ENCODE data around the gene CBS.
"Not testable (repeated sequence)": the region's sequence is repeated elsewhere in the genome, so short reads cannot be mapped to it uniquely, and the experiment has no call there.

Gene CBS

GRCh38 chr21:43075170-43076022 lies at the start of gene CBS:
TSS of gene CBS (minus strand) at chr21:43075835. CDS start at chr21:43072193, 3,642 bp downstream.
- H3K4me3 ChIP-seq (ENCODE audit: low read length), result not testable (repeated sequence)

GRCh38 chr21:43115956-43116355 lies 40.3 kb upstream of the CBS start:
- not testable (repeated sequence) for H3K27me3 ChIP-seq (ENCODE audit: control insufficient read depth, insufficient read depth, low read length); H3K27ac ChIP-seq (ENCODE audit: low read depth, low read length); H3K4me1 ChIP-seq (ENCODE audit: control insufficient read depth, insufficient read depth, low read length); H3K9ac ChIP-seq (ENCODE audit: low read length); H3K4me3 ChIP-seq (ENCODE audit: low read length); H3K36me3 ChIP-seq (ENCODE audit: control insufficient read depth, insufficient read depth, low read length)

More at GRCh38 chr21:43075170-43076022, at the start of gene CBS:
- H3K36me3 ChIP-seq (ENCODE audit: control insufficient read depth, insufficient read depth, low read length); H3K4me1 ChIP-seq (ENCODE audit: control insufficient read depth, insufficient read depth, low read length); H3K9ac ChIP-seq (ENCODE audit: low read length); H3K27ac ChIP-seq (ENCODE audit: low read depth, low read length); H3K27me3 ChIP-seq (ENCODE audit: control insufficient read depth, insufficient read depth, low read length): not testable (repeated sequence)

GRCh38 chr21:43114483-43114882 lies 38.8 kb upstream of the CBS start:
- H3K9ac ChIP-seq (ENCODE audit: low read length); H3K27ac ChIP-seq (ENCODE audit: low read depth, low read length); H3K27me3 ChIP-seq (ENCODE audit: control insufficient read depth, insufficient read depth, low read length); H3K36me3 ChIP-seq (ENCODE audit: control insufficient read depth, insufficient read depth, low read length); H3K4me3 ChIP-seq (ENCODE audit: low read length); H3K4me1 ChIP-seq (ENCODE audit: control insufficient read depth, insufficient read depth, low read length): not testable (repeated sequence)

GRCh38 chr21:43109006-43109405 lies 33.4 kb upstream of the CBS start:
- not testable (repeated sequence) for H3K9ac ChIP-seq (ENCODE audit: low read length); H3K4me1 ChIP-seq (ENCODE audit: control insufficient read depth, insufficient read depth, low read length); H3K27me3 ChIP-seq (ENCODE audit: control insufficient read depth, insufficient read depth, low read length); H3K36me3 ChIP-seq (ENCODE audit: control insufficient read depth, insufficient read depth, low read length); H3K4me3 ChIP-seq (ENCODE audit: low read length); H3K27ac ChIP-seq (ENCODE audit: low read depth, low read length)

GRCh38 chr21:43108177-43108576 lies 32.5 kb upstream of the CBS start:
- not testable (repeated sequence) for H3K36me3 ChIP-seq (ENCODE audit: control insufficient read depth, insufficient read depth, low read length); H3K27ac ChIP-seq (ENCODE audit: low read depth, low read length); H3K9ac ChIP-seq (ENCODE audit: low read length); H3K4me1 ChIP-seq (ENCODE audit: control insufficient read depth, insufficient read depth, low read length); H3K27me3 ChIP-seq (ENCODE audit: control insufficient read depth, insufficient read depth, low read length); H3K4me3 ChIP-seq (ENCODE audit: low read length)

GRCh38 chr21:43107794-43108137 lies 32.1 kb upstream of the CBS start:
- not testable (repeated sequence) for H3K36me3 ChIP-seq (ENCODE audit: control insufficient read depth, insufficient read depth, low read length); H3K27ac ChIP-seq (ENCODE audit: low read depth, low read length)

GRCh38 chr21:43106965-43107793 lies 31.5 kb upstream of the CBS start, which contains the start of gene U2AF1:
TSS of gene U2AF1 (minus strand) at chr21:43107570. CDS start at chr21:43107494, 76 bp downstream.
- not testable (repeated sequence) for H3K27me3 ChIP-seq (ENCODE audit: control insufficient read depth, insufficient read depth, low read length); H3K4me1 ChIP-seq (ENCODE audit: control insufficient read depth, insufficient read depth, low read length); H3K27ac ChIP-seq (ENCODE audit: low read depth, low read length); H3K9ac ChIP-seq (ENCODE audit: low read length); H3K36me3 ChIP-seq (ENCODE audit: control insufficient read depth, insufficient read depth, low read length)
- H3K4me3 ChIP-seq (ENCODE audit: low read length), result peak within 1 kb of the TSS; percentile 63

More at GRCh38 chr21:43107794-43108137, 32.1 kb upstream of the CBS start:
- H3K4me1 ChIP-seq (ENCODE audit: control insufficient read depth, insufficient read depth, low read length); H3K27me3 ChIP-seq (ENCODE audit: control insufficient read depth, insufficient read depth, low read length); H3K9ac ChIP-seq (ENCODE audit: low read length); H3K4me3 ChIP-seq (ENCODE audit: low read length): not testable (repeated sequence)

- not testable (repeated sequence) for H3K27ac ChIP-seq (ENCODE audit: low read depth, low read length); H3K4me3 ChIP-seq (ENCODE audit: low read length); H3K36me3 ChIP-seq (ENCODE audit: control insufficient read depth, insufficient read depth, low read length); H3K27me3 ChIP-seq (ENCODE audit: control insufficient read depth, insufficient read depth, low read length); H3K9ac ChIP-seq (ENCODE audit: low read length); H3K4me1 ChIP-seq (ENCODE audit: control insufficient read depth, insufficient read depth, low read length)
Observed at GRCh38 chr21:43104642-43105041, 29.0 kb upstream of the CBS start.

- H3K27me3 ChIP-seq (ENCODE audit: control insufficient read depth, insufficient read depth, low read length); H3K36me3 ChIP-seq (ENCODE audit: control insufficient read depth, insufficient read depth, low read length); H3K9ac ChIP-seq (ENCODE audit: low read length); H3K4me3 ChIP-seq (ENCODE audit: low read length); H3K4me1 ChIP-seq (ENCODE audit: control insufficient read depth, insufficient read depth, low read length); H3K27ac ChIP-seq (ENCODE audit: low read depth, low read length): not testable (repeated sequence)
Observed at GRCh38 chr21:43102281-43102680, 26.6 kb upstream of the CBS start.

- not testable (repeated sequence) for H3K9ac ChIP-seq (ENCODE audit: low read length); H3K36me3 ChIP-seq (ENCODE audit: control insufficient read depth, insufficient read depth, low read length); H3K4me1 ChIP-seq (ENCODE audit: control insufficient read depth, insufficient read depth, low read length); H3K27ac ChIP-seq (ENCODE audit: low read depth, low read length); H3K4me3 ChIP-seq (ENCODE audit: low read length); H3K27me3 ChIP-seq (ENCODE audit: control insufficient read depth, insufficient read depth, low read length)
Observed at GRCh38 chr21:43101676-43102075, 26.0 kb upstream of the CBS start.

GRCh38 chr21:43101000-43101399 lies 25.4 kb upstream of the CBS start:
- H3K9ac ChIP-seq (ENCODE audit: low read length); H3K27ac ChIP-seq (ENCODE audit: low read depth, low read length); H3K4me1 ChIP-seq (ENCODE audit: control insufficient read depth, insufficient read depth, low read length): not testable (repeated sequence)

GRCh38 chr21:43091979-43092614 lies 16.5 kb upstream of the CBS start:
- not testable (repeated sequence) for H3K36me3 ChIP-seq (ENCODE audit: control insufficient read depth, insufficient read depth, low read length); H3K4me3 ChIP-seq (ENCODE audit: low read length); H3K27me3 ChIP-seq (ENCODE audit: control insufficient read depth, insufficient read depth, low read length); H3K4me1 ChIP-seq (ENCODE audit: control insufficient read depth, insufficient read depth, low read length); H3K27ac ChIP-seq (ENCODE audit: low read depth, low read length); H3K9ac ChIP-seq (ENCODE audit: low read length)

More at GRCh38 chr21:43101000-43101399, 25.4 kb upstream of the CBS start:
- not testable (repeated sequence) for H3K27me3 ChIP-seq (ENCODE audit: control insufficient read depth, insufficient read depth, low read length); H3K4me3 ChIP-seq (ENCODE audit: low read length); H3K36me3 ChIP-seq (ENCODE audit: control insufficient read depth, insufficient read depth, low read length)
